B cell (primary cell): ENCODE measurements around the gene CYS1. TPM values are rescaled to one million over a fixed set of nuclear protein-coding genes. Genes with fewer than 3 reads are reported as not detected.

Source experiments
- ATAC-seq: fragments of 200-7000 bp; cut with Tn5 transposase; one replicate; pipeline ENCODE4 v1.10.0; 2021; ENCODE audit warnings: low read depth, mild to moderate bottlenecking, moderate number of reproducible peaks, moderate library complexity
- CTCF ChIA-PET: fragments of 350-600 bp; sonication (Branson Sonifier 250); formaldehyde crosslinking; loops from one replicate; lab custom pipeline; 2021; ENCODE audit warnings: antibody characterized with exemption, inconsistent platforms; lab: Charles Lee
- POLR2A ChIA-PET: fragments of 350-600 bp; sonication (Branson Sonifier 250); formaldehyde crosslinking; loops from one replicate; lab custom pipeline; 2021; ENCODE audit warnings: antibody characterized with exemption; lab: Charles Lee
- DNase-seq: peaks from one replicate; pipeline ENCODE4 v3.0.0; 2013
- H2AFZ ChIP-seq: 2 replicates; pipeline ENCODE4 v1.6.1; 2012; ENCODE audit warnings: mild to moderate bottlenecking, low read depth, low read length; ENCODE audit not compliant: insufficient read depth, poor library complexity, severe bottlenecking
- H3K27ac ChIP-seq, 2 donors: 1 replicate in 1 of 2; 2 replicates in 1 of 2; pipeline ENCODE4 v1.5.1; 2012 to 2013; ENCODE audit warnings: low read length in 2 of 2, mild to moderate bottlenecking in 2 of 2, moderate library complexity in 1 of 2
- H3K27me3 ChIP-seq, 4 experiments: fragments of 200-600 bp in 1 of 4; sonication (generic) in 1 of 4; replicated peaks in 1 of 4; 1 replicate in 2 of 4; 2 replicates in 2 of 4; pipeline versions ENCODE4 v1.6.1 to v1.7.0; 2013 to 2016; ENCODE audit warnings: low read length in 3 of 4, mild to moderate bottlenecking in 2 of 4, mixed read lengths in 1 of 4, moderate library complexity in 1 of 4; ENCODE audit not compliant: insufficient read depth in 4 of 4, control insufficient read depth in 3 of 4; ENCODE audit errors: control extremely low read depth in 1 of 4
- H3K36me3 ChIP-seq, 2 experiments: replicated peaks in 1 of 2; 1 replicate in 1 of 2; 2 replicates in 1 of 2; pipeline versions ENCODE4 v1.6.1 to v1.7.1; 2013; ENCODE audit warnings: low read length in 1 of 2; ENCODE audit not compliant: insufficient read depth in 2 of 2, control insufficient read depth in 1 of 2; ENCODE audit errors: control extremely low read depth in 1 of 2, extremely low read depth in 1 of 2
- H3K4me1 ChIP-seq, 2 donors: fragments of 200-600 bp in 1 of 2; sonication (generic) in 1 of 2; 1 replicate in 1 of 2; 2 replicates in 1 of 2; pipeline versions ENCODE4 v1.5.1 to v1.6.1; 2013 to 2017; ENCODE audit warnings: low read length in 2 of 2; ENCODE audit not compliant: control insufficient read depth in 2 of 2, insufficient read depth in 2 of 2
- H3K4me2 ChIP-seq: replicated peaks from 2 replicates; pipeline ENCODE3; 2012; ENCODE audit warnings: mild to moderate bottlenecking, low read depth, low read length; ENCODE audit not compliant: poor library complexity, severe bottlenecking
- H3K4me3 ChIP-seq, 5 experiments: fragments of 200-600 bp in 1 of 5; sonication (generic) in 1 of 5; 1 replicate in 3 of 5; 2 replicates in 2 of 5; pipeline versions ENCODE4 v1.5.1 to v1.7.0; 2011 to 2016; ENCODE audit warnings: low read length in 4 of 5, mild to moderate bottlenecking in 4 of 5, low read depth in 2 of 5, control low read depth in 1 of 5, moderate library complexity in 1 of 5; ENCODE audit not compliant: insufficient read depth in 1 of 5; ENCODE audit errors: control extremely low read depth in 1 of 5, extremely low read depth in 1 of 5
- H3K79me2 ChIP-seq: fragments of 200-600 bp; sonication (generic); one replicate; pipeline ENCODE4 v1.6.0; 2016; ENCODE audit warnings: low read length; ENCODE audit not compliant: control insufficient read depth, insufficient read depth
- H3K9ac ChIP-seq: fragments of 200-600 bp; sonication (generic); 2 replicates; pipeline ENCODE4 v1.6.1; 2017; ENCODE audit warnings: mild to moderate bottlenecking, low read length, moderate library complexity
- H3K9me3 ChIP-seq, 3 donors: one replicate each; pipeline versions ENCODE4 v1.6.1 to v1.7.1; 2013; ENCODE audit warnings: low read length in 2 of 3; ENCODE audit not compliant: control insufficient read depth in 2 of 3, insufficient read depth in 1 of 3; ENCODE audit errors: control extremely low read depth in 1 of 3
- H4K20me1 ChIP-seq: 2 replicates; pipeline ENCODE4 v1.6.0; 2012; ENCODE audit warnings: mild to moderate bottlenecking, low read length; ENCODE audit not compliant: insufficient read depth, control insufficient read depth, poor library complexity, severe bottlenecking
- H3K27ac Mint-ChIP-seq: one replicate; pipeline ENCODE4 v1.8.0; 2021; ENCODE audit warnings: mixed read lengths
- H3K27me3 Mint-ChIP-seq: one replicate; pipeline ENCODE4 v1.8.0; 2021; ENCODE audit warnings: mixed read lengths
- H3K4me1 Mint-ChIP-seq: one replicate; pipeline ENCODE4 v1.8.0; 2021; ENCODE audit warnings: mixed read lengths
- H3K4me3 Mint-ChIP-seq: one replicate; pipeline ENCODE4 v1.8.0; 2021; ENCODE audit warnings: mixed read lengths
- H3K9me3 Mint-ChIP-seq: one replicate; pipeline ENCODE4 v1.8.0; 2022; ENCODE audit warnings: mixed read lengths; ENCODE audit not compliant: insufficient read depth
- CTCF ChIP-seq: fragments of 200-600 bp; IDR thresholded peaks from one replicate; pipeline ENCODE4 v1.8.0; 2022; ENCODE audit warnings: antibody characterized with exemption, mild to moderate bottlenecking
- EZH2 ChIP-seq: IDR thresholded peaks from 2 replicates; pipeline ENCODE4 v1.6.1; 2012; ENCODE audit warnings: borderline replicate concordance, low read depth, mild to moderate bottlenecking, moderate library complexity, low read length; ENCODE audit not compliant: insufficient read depth, poor library complexity, severe bottlenecking
- WGBS: methylation state at CpG from one replicate; pipeline ENCODE4 v1.1.5; 2013; ENCODE audit warnings: missing lambda C conversion rate; ENCODE audit not compliant: insufficient coverage; 5-methylcytosine and 5-hydroxymethylcytosine counted together
- intact Hi-C: fragments of 100-400 bp; cut with micrococcal nuclease; formaldehyde crosslinking; loops from one replicate; pipeline ENCODE4 v1.10.0; 2022
- polyA plus RNA-seq: library from polyadenylated mRNA; depleted of rRNA; stranded (reverse); fragments of >200 nt; gene quantifications from 2 replicates; pipeline ENCODE4 v1.2.3, GENCODE V29; 2012
- total RNA-seq, 2 donors: library from RNA; stranded (reverse); fragments of 120-200 nt in 1 of 2; gene quantifications; 1 replicate in 1 of 2; 2 replicates in 1 of 2; pipeline versions ENCODE4 v1.2.3 to v1.2.4, GENCODE V29; 2013 to 2022

Gene CYS1
- total and polyA plus RNA-seq, 2 donors (not counting 1 experiment from before 2014, with no cell fraction given), result not detected

DNA sequence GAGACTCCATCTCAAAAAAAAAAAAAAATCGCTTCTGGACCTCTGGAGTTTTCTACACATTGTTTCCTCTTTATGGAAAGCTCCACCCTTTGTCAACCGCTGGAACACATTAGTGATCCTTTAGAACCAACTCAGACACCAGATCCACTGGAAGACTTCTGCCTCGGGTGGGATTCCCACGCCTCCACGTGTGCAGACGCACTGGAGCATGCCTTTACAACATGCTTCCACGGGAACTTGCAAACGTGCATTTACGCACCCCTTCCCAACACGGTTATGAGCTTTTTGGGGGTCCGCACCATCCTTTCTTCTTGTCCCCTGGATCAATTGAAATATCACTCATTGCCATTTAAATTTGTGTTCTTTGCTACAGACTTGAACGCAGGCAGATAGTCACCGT, 5.1 kb downstream of the CYS1 start:
- no peak overlapping the region for H3K4me3 Mint-ChIP-seq
- peaks cover 11% of the 10 kb centered on the region for H3K4me1 Mint-ChIP-seq
- DNase-seq, result no peak
- WGBS, result 92% methylated on average over 13 of the region's 13 CpGs
- Histone ChIP-seq H3K4me3 (no peak overlapping the region), H3K27me3 (peaks cover 0 to 51% (median 36%) of the 10 kb centered on the region in 4 experiments), H2AFZ (no peak overlapping the region), H4K20me1 (no peaks in the 10 kb centered on the region), H3K79me2 (no peaks in the 10 kb centered on the region), H3K4me2 (no peak overlapping the region), H3K36me3 (no peaks in the 10 kb centered on the region), H3K9ac (no peak overlapping the region), H3K9me3 (peaks cover 0 to 4% (median 0%) of the 10 kb centered on the region in 3 donors), H3K4me1 (peaks cover 13 to 16% of the 10 kb centered on the region in 2 donors), H3K27ac (no peak overlapping the region)
- ChIA-PET POLR2A (no interaction called here), CTCF (interaction anchor here (0.7 to 13.0 kb wide), 9 partner anchors 9 to 361 kb away, joined by 3 to 220 read pairs (median 24); partner anchors contain the start of gene RRM2)
- no peak overlapping the region for H3K27ac Mint-ChIP-seq
- H3K9me3 Mint-ChIP-seq, result no peaks in the 10 kb centered on the region
- TF ChIP-seq CTCF (no peak), EZH2 (no peak)
- intact Hi-C loops, result no loop called here
- no peak for ATAC-seq
- peaks cover 58% of the 10 kb centered on the region for H3K27me3 Mint-ChIP-seq

GRCh38 chr2:10073706-10074105, 6.5 kb downstream of the CYS1 start:
- no peak for DNase-seq
- Histone ChIP-seq H3K9me3 (peaks cover 0 to 4% (median 0%) of the 10 kb centered on the region in 3 donors), H2AFZ (no peak overlapping the region), H3K79me2 (no peaks in the 10 kb centered on the region), H3K4me3 (no peak overlapping the region), H4K20me1 (no peaks in the 10 kb centered on the region), H3K4me1 (peaks cover 6 to 8% of the 10 kb centered on the region in 2 donors), H3K36me3 (no peaks in the 10 kb centered on the region), H3K4me2 (no peak overlapping the region), H3K9ac (no peak overlapping the region), H3K27me3 (peaks cover 0 to 44% (median 30%) of the 10 kb centered on the region in 4 experiments), H3K27ac (no peak overlapping the region)
- POLR2A ChIA-PET, result no interaction called here
- H3K4me3 Mint-ChIP-seq, result no peak overlapping the region
- peaks cover 6% of the 10 kb centered on the region for H3K4me1 Mint-ChIP-seq
- no peak overlapping the region for H3K27ac Mint-ChIP-seq
- CTCF ChIA-PET, result interaction anchor here (0.6 to 13.0 kb wide), 19 partner anchors 9 to 593 kb away, joined by 3 to 220 read pairs (median 16); partner anchors contain the start of gene RRM2
- H3K27me3 Mint-ChIP-seq, result peaks cover 51% of the 10 kb centered on the region
- TF ChIP-seq CTCF (no peak), EZH2 (no peak)
- intact Hi-C loops, result loop anchor here (2.0 kb wide), 1 partner anchor 51 kb away; no protein-coding TSS in a partner anchor
- WGBS, result 69% methylated on average over 8 of the region's 8 CpGs
- no peak for ATAC-seq
- H3K9me3 Mint-ChIP-seq, result no peaks in the 10 kb centered on the region
